Prostate gland (tissue), 2 donors: ENCODE results near the gene MOB3A.

Experiments used
- CTCF ChIP-seq, 4 experiments: fragments of 200-600 bp in 2 of 4; fragments of 450-650 bp in 2 of 4; sonication (generic) in 2 of 4; IDR thresholded peaks; 1 replicate in 3 of 4; 2 replicates in 1 of 4; pipeline ENCODE4 v1.5.1; 2016 to 2019; ENCODE audit warnings: antibody characterized with exemption in 4 of 4, mild to moderate bottlenecking in 2 of 4, moderate library complexity in 2 of 4
- POLR2AphosphoS5 ChIP-seq: sonication (generic); formaldehyde crosslinking; IDR thresholded peaks from one replicate; pipeline ENCODE4 v1.6.1; 2017; ENCODE audit warnings: antibody characterized with exemption

- TF ChIP-seq CTCF (IDR thresholded peaks at IDR 0.05) (no peak), POLR2AphosphoS5 (no peak)
These were observed 18.7 kb downstream of the MOB3A start for GRCh38 chr19:2077398-2077797.
